K562 (cell line): ENCODE measurements around the gene DUS1L. TPM values are rescaled to one million over a fixed set of nuclear protein-coding genes. Genes with fewer than 3 reads are reported as not detected.

Source experiments
- ADNP ChIP-seq: fragments of 200-800 bp; sonication (Bioruptor generic); IDR thresholded peaks from 2 replicates; pipeline ENCODE4 v1.6.1; 2016; ENCODE audit warnings: missing genetic modification characterization, missing compliant biosample characterization
- EP400 ChIP-seq: fragments of 450-650 bp; IDR thresholded peaks from 2 replicates; pipeline ENCODE4 v1.6.1; 2017; ENCODE audit warnings: antibody characterized with exemption, mild to moderate bottlenecking, moderate library complexity
- JUN ChIP-seq, 2 experiments: sonication (generic) in 1 of 2; formaldehyde crosslinking in 1 of 2; IDR thresholded peaks; 2 replicates each; pipeline versions ENCODE4 v1.6.1 to v1.8.0; 2012 to 2022; ENCODE audit warnings: borderline replicate concordance in 2 of 2, mild to moderate bottlenecking in 2 of 2, improper control_type of control experiment in 1 of 2, low read depth in 1 of 2, low read length in 1 of 2, missing genetic modification reagents in 1 of 2
- KAT2B ChIP-seq: IDR thresholded peaks from one replicate; pipeline ENCODE4 v1.6.1; 2012; ENCODE audit warnings: low read depth, mild to moderate bottlenecking, control low read depth, inconsistent platforms, low read length, moderate library complexity
- MAX ChIP-seq: sonication (generic); formaldehyde crosslinking; IDR thresholded peaks from 2 replicates; pipeline ENCODE4 v1.9.0; 2022; ENCODE audit warnings: mild to moderate bottlenecking, missing genetic modification reagents
- NRF1 ChIP-seq, 2 experiments: fragments of 450-650 bp; IDR thresholded peaks in 1 of 2; conservative IDR thresholded peaks in 1 of 2; 2 replicates each; pipeline ENCODE4 v1.6.1; 2014; ENCODE audit warnings: mild to moderate bottlenecking in 2 of 2
- POLR2G ChIP-seq: fragments of 200-400 bp; formaldehyde crosslinking; IDR thresholded peaks from 2 replicates; pipeline ENCODE4 v1.6.1; 2017; ENCODE audit warnings: low read depth, mild to moderate bottlenecking, antibody characterized with exemption, low read length, moderate library complexity
- SFPQ ChIP-seq: fragments of 200-400 bp; formaldehyde crosslinking; IDR thresholded peaks from 2 replicates; pipeline ENCODE4 v1.6.1; 2017; ENCODE audit warnings: mild to moderate bottlenecking, low read depth, low read length, moderate library complexity
- ZNF197 ChIP-seq: fragments of 200-800 bp; sonication (Bioruptor generic); IDR thresholded peaks from 2 replicates; pipeline ENCODE4 v1.6.1; 2016; ENCODE audit warnings: low read depth, missing genetic modification characterization, missing compliant biosample characterization
- ZNF318 ChIP-seq, 2 experiments: fragments of 450-650 bp; IDR thresholded peaks; 2 replicates each; pipeline ENCODE4 v1.6.1; 2016; ENCODE audit warnings: mild to moderate bottlenecking in 2 of 2, borderline replicate concordance in 1 of 2, low read depth in 1 of 2, moderate library complexity in 1 of 2
- ZNF354B ChIP-seq: fragments of 250-450 bp; sonication (Bioruptor Pico); IDR thresholded peaks from 2 replicates; pipeline ENCODE4 v1.4.0; 2020
- ZNF639 ChIP-seq, 2 experiments: fragments of 200-800 bp in 1 of 2; sonication (Bioruptor generic) in 1 of 2; sonication (generic) in 1 of 2; formaldehyde crosslinking in 1 of 2; IDR thresholded peaks in 1 of 2; conservative IDR thresholded peaks in 1 of 2; 2 replicates each; pipeline versions ENCODE4 v1.5.0 to v1.6.1; 2016 to 2020; ENCODE audit warnings: missing compliant biosample characterization in 1 of 2, missing genetic modification characterization in 1 of 2, missing genetic modification reagents in 1 of 2
- polyA plus RNA-seq, 8 experiments: library from polyadenylated mRNA; depleted of rRNA in 4 of 8; stranded (reverse) in 5 of 8; unstranded in 3 of 8; fragments of >200 nt; fragmentation: Nextera tagmentation in 2 of 8; fragmentation: Illumina TruSeq in 1 of 8; extraction: Ambion mirVana in 2 of 8; extraction: Trizol in 1 of 8; gene quantifications; 2 replicates each; pipeline versions ENCODE4 v1.2.1 to v1.2.3, GENCODE V29; 2011 to 2014; ENCODE audit warnings: inconsistent platforms in 1 of 8, missing spikeins in 1 of 8
- total RNA-seq, 7 experiments: library from RNA; depleted of rRNA in 6 of 7; stranded (reverse); fragments of >200 nt in 6 of 7; fragmentation: Illumina TruSeq in 2 of 7; extraction: Trizol in 2 of 7; gene quantifications; 2 replicates each; pipeline versions ENCODE4 v1.2.1 to v1.2.3, GENCODE V29; 2011 to 2021; ENCODE audit warnings: low replicate concordance in 1 of 7

DUS1L gene
- total and polyA plus RNA-seq, 9 of the 15 experiments (the other 6 are each of a cell fraction or from before 2014, with no cell fraction given): 7.8 to 210 (median 83.9) TPM

- TF ChIP-seq ZNF318 (IDR thresholded peaks at IDR 0.05; ENCODE audit: borderline replicate concordance in 1 of 2, low read depth in 1 of 2) (no peak), ADNP (no peak), JUN (IDR thresholded peaks at IDR 0.05; ENCODE audit: borderline replicate concordance, low read depth, low read length) (no peak), JUN (CRISPR knock-in tag; IDR thresholded peaks at IDR 0.05; ENCODE audit: borderline replicate concordance) (no peak), ZNF639 (CRISPR knock-in tag; conservative IDR thresholded peaks at IDR 0.05 in 1 of 2, IDR thresholded peaks at IDR 0.05 in 1 of 2) (no peak), NRF1 (conservative IDR thresholded peaks at IDR 0.05 in 1 of 2, IDR thresholded peaks at IDR 0.05 in 1 of 2) (no peak), SFPQ (no peak), ZNF197 (no peak), EP400 (no peak), MAX (CRISPR knock-in tag) (no peak), ZNF354B (CRISPR knock-in tag) (no peak), KAT2B (no peak), POLR2G (peak; percentile 73)
Measured at GRCh38 chr17:82056729-82057621, 8.6 kb downstream of the DUS1L start (continued).
